Posterior vena cava (tissue), 2 donors: ENCODE data around the gene BNC2. TPM values are rescaled to one million over a fixed set of nuclear protein-coding genes. Genes with fewer than 3 reads are reported as not detected.
"Not testable (repeated sequence)": the region's sequence is repeated elsewhere in the genome, so short reads cannot be mapped to it uniquely, and the experiment has no call there.

ENCODE experiments used
- DNase-seq: peaks from one replicate; pipeline ENCODE4 v3.0.0-alpha.2; 2020; ENCODE audit warnings: low spot score
- intact Hi-C, 2 donors: fragments of 100-400 bp; cut with DNase I; formaldehyde crosslinking; loops; one replicate each; pipeline versions ENCODE4 v1.14.1 to v1.14.2; 2022 to 2023
- long read RNA-seq, 2 donors: library from polyadenylated mRNA; unstranded; transcript quantifications; one replicate each; pipeline ENCODE4 v2.0.0, GENCODE V29; 2020 to 2021
- total RNA-seq, 2 donors: library from RNA; stranded (reverse); fragmentation: NEBNext Ultra II Directional; extraction: Animal tissue kit (Norgen Biotek cat#: 25700); gene quantifications; one replicate each; pipeline ENCODE4 v1.2.1, GENCODE V29; 2021
- donor health status: DM: yes; HTN: yes; CAD: no.
- donor health status: DM: yes; HTN: yes; CAD: no.

Gene BNC2, protein sequence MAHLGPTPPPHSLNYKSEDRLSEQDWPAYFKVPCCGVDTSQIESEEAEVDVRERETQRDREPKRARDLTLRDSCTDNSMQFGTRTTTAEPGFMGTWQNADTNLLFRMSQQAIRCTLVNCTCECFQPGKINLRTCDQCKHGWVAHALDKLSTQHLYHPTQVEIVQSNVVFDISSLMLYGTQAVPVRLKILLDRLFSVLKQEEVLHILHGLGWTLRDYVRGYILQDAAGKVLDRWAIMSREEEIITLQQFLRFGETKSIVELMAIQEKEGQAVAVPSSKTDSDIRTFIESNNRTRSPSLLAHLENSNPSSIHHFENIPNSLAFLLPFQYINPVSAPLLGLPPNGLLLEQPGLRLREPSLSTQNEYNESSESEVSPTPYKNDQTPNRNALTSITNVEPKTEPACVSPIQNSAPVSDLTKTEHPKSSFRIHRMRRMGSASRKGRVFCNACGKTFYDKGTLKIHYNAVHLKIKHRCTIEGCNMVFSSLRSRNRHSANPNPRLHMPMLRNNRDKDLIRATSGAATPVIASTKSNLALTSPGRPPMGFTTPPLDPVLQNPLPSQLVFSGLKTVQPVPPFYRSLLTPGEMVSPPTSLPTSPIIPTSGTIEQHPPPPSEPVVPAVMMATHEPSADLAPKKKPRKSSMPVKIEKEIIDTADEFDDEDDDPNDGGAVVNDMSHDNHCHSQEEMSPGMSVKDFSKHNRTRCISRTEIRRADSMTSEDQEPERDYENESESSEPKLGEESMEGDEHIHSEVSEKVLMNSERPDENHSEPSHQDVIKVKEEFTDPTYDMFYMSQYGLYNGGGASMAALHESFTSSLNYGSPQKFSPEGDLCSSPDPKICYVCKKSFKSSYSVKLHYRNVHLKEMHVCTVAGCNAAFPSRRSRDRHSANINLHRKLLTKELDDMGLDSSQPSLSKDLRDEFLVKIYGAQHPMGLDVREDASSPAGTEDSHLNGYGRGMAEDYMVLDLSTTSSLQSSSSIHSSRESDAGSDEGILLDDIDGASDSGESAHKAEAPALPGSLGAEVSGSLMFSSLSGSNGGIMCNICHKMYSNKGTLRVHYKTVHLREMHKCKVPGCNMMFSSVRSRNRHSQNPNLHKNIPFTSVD
- total RNA-seq = 10 to 100 TPM; 61.2 to 76.0 TPM
- long read RNA-seq, donor 1, partial matches to known transcripts = 3 of 22 reads
- long read RNA-seq, donor 1, other reads (novel, unspliced or antisense) = 18 of 22 reads
- long read RNA-seq, donor 2, partial matches to known transcripts = 5 of 23 reads
- long read RNA-seq, donor 2, other reads (novel, unspliced or antisense) = 18 of 23 reads

DNA sequence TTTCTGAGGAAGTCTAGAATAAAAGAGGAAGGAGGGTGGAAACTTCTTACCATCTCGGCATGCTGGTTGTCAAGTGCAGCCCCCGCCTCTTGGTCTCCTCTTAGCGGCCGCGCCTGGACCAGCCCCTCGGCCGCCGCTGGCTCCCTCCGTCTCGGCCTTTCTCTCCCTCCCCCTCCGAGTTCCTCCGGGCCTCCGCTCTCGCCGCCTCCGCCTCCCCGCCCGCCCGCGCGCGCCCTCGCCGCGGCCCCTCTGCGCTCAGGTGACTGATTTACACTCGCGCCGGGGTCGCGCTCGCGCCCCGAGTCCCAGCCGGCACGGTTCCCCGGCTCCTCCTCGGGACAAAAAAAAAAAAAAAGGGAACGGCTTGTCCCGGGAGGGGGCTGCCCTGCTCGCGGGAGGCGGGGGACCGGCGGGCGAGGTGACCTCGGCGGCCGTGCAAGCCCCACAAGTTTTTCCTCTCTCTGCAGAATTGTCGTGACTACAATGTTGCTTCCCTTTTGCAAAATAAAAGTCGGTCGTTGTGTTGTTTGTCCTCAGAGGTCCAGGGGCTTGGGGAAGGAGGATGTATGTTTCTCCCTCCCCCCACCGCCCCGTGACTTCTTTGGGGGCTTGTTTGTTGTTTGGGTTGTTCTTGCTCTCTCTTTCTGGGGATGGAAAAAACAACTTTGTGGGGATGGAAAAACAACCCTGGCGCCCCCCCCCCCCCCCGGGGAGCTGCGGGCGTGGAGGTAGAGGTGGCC is at the start of gene BNC2:
BNC2 (minus strand) TSS at position 75 of the 740 bp plus-strand sequence; CDS start at position 53, 22 bp downstream.
- peak; percentile 87 for DNase-seq
- intact Hi-C loops = loop anchor here in 1 of 2 donors (10.0 kb wide), 1 partner anchor 146 kb away; no protein-coding TSS in a partner anchor

DNA sequence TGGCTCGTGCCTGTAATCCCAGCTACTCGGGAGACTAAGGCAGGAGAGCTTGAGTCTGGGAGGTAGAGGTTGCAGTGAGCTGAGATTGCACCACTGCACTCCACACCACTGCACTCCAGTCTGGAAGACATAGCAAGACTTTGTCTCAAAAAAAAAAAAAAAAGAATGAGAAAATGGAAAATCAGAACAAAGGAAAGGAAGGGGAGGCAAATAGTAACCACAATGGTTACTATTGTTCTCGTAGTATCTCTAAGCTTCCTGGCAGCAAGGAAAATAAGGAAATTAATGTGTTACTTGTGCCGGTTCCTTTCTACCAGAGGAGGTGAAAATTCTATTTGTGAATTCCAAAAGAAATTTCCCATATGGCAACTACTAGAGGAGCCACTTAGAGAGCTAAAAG is 48.5 kb upstream of the BNC2 start:
- intact Hi-C loops = no loop called here
- no peak for DNase-seq

DNA sequence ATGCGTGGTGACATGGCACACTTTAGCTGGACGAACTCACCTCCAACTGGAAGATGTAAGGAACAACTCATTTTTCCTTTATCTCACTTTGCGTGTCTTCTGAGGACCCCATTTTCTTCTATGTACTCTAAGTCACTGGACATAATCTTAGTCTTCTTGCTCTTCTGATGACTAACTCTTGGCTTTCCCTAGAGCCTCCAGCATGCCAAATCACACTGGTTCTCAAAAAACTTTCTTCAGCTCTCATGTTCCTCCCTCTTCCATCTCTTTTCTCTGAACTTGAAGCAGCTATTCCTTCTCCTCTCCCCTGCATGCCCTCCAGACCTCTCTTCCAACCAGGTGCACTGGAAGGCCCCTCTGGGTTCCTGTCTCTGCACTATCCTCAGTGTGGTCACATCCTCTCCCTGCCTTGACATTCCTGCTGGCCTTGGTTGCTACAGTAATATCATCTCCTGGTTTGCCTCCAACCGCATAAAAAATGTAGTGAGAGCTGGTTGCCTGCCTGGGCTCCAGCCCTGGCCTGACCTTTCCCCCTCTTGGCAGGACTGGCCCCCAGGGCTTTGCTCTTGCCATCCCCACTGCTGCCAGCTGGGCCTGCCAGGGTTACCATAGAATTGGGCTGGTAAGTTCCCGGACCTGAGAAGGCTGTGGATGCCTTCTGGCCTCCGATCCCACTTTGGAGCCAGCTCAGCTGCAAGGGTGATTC is 44.8 kb upstream of the BNC2 start:
- DNase-seq = no peak
- intact Hi-C loops = no loop called here

DNA sequence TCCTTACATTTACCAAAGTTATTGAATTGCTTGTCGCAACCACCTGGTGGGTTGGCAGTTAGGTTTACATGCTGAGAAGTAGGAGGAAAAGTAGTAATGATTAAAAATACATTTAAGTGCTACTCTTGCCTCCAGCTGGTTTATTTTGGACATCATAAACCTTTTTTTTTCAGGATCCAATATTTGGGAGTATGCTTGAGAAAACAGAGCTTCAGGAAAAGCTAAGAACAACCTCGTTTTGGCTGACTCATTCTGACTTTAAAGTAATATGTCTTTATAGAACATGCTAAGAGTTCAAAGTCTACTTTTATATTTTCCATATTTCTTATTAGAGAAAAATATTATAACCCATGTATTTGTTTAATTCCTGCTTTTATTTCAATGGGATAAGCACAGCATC is 41.7 kb upstream of the BNC2 start:
- no peak for DNase-seq
- intact Hi-C loops = no loop called here

DNA sequence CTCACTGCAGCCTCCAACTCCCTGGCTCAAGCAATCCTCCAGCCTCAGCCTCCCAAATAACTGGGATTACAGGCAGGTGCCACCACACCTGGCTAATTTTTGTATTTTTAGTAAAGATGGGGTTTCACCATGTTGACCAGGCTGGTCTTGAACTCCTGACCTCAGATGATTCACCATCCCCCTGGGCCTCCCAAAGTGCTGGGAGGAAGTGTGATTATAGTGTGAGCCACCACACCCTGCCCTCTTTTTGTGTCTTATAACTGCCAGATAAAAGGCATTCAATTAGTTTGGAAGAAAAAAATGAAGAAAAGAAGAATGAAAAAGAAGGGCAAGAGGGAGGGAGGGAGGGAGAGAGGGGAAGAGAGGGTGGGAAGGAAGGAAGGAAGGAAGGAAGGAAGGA is 37.7 kb upstream of the BNC2 start:
- intact Hi-C loops, DNase-seq: not testable (repeated sequence)

DNA sequence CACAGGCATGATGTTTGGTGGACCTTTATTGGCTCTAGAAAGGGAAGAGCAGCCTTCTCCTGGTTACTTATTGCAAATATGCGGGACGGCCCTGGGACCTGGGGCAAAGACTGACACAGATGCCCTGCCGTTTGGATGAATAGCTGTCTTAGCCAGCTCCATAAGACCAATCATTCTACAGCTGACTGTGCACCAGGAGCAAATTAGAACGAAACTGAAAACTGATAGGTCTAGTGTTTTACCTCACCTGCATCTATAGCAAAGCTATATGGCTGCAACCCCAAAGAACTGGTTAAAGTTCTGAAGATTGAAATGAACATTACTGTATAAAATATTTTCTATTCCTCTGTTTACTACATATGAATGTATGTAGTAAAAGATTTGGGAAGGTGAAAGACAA is 34.2 kb upstream of the BNC2 start:
- DNase-seq = no peak
- intact Hi-C loops = no loop called here

DNA sequence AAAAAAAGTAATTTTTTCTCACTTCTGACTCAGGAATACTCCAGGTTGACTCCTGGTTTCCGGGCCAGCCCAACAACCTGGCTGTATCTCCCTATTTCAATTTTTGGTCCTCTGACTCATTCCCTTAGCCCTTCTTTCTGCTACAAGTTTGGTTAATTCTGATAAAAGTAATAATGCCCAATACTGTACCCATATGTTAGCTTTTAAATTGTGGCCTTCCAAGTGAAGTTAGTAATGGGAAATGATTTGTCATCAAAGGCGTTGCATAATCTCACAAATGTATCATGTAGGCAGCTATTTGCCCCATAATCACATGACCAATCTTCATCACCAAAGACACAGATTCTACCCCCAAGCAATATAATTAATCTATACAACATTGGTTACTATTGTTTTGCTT is 31.1 kb upstream of the BNC2 start:
- DNase-seq = no peak
- intact Hi-C loops = no loop called here

DNA sequence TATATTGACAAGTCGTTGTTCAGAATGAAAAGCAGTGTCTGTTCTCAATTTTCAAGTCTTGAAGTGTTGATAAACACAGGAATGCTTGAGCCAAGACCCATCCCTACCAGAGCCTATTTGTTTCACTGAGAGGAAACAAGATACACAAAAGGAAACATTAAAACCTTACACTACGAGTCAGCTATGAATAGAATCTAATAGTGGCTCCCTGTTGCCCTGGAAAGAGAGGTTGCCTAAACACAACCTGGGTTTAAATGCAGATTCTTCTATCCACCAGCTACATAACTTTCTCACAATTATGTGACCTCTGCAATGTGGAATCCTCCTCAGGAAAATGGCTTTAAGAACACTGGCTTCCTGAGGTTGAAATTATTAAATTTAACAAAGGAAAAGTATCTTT is 29.1 kb upstream of the BNC2 start:
- intact Hi-C loops = no loop called here
- no peak for DNase-seq

DNA sequence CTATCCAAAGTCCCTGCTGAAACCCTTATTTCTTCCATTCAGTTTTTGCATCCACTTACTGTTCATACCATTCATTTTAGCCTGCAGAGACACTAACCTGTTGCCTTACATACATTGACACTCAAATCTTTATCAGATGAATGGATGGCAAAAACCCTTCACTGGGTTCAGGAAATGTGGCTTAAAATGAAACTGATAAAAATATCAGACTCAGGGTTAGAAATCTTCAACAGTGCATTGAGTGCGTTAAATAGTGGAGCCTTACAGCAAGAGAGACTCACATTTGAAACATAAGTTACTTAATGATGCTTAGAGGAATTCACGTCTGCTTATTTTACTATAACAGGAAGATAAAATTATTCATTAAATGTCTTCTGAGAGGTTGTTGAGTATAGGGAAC is 28.0 kb upstream of the BNC2 start:
- no peak for DNase-seq
- intact Hi-C loops = no loop called here

DNA sequence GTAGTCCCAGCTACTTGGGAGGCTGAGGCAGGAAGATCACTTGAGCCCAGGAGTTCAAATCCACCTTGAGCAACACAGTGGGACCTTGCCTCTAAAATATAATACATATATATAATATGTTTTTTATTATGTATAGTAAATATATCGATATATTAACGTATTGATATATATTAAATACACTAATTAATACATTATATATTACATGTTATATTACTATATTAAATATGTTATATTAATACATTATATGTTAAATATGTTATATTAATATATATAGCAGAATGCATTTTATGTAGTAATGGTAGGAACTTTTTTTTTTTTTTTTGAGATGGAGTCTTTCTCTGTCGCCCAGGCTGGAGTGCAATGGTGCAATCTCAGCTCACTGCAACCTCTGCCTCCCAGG is 18.1 kb upstream of the BNC2 start:
- no peak for DNase-seq
- intact Hi-C loops = no loop called here

DNA sequence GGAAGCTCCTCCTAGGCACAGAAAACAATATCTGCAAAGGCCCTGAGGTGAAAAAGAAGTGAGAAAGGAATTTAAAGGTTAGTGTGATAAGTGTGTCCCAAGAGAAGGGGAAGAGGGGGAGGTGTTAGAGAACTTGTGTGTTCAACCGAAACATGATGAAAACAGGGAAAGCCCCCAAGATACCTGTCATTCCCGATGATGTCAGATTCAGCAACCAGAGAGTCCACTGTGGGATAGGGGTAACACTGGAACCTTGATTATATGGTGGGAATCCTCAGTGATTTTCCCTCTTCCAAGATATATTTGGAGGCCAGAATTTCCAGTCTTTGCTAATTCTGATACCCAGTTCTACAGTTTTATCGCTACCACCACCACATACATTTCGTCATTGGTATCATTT is 15.5 kb upstream of the BNC2 start:
- no peak for DNase-seq
- intact Hi-C loops = no loop called here

DNA sequence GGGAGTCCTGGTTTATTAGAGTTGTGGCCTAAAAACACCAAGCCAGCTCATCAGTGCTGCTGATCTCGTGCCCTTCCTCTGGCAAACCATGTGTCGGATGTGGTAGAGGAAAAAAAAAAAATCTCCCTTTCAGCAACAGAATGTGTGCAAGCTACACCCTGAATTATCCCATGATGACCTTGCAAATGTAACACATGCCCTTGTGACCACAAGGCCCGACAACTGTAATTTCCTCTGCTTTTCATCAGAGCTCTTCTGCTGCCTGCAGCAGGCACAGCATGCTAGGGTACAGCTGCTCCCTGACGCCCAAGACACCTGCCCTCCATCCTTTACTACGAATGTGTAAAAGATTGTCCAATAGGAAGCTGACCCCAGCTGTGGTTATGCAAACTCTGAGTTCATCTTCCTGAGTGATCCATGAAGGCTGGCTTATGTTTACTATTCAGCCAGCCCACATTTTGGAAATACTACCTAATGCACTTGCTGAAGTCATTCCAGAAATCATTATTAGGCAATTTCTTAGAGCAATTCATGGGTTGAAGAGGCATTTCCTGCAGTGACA is 14.6 kb upstream of the BNC2 start:
- intact Hi-C loops = no loop called here
- no peak for DNase-seq

DNA sequence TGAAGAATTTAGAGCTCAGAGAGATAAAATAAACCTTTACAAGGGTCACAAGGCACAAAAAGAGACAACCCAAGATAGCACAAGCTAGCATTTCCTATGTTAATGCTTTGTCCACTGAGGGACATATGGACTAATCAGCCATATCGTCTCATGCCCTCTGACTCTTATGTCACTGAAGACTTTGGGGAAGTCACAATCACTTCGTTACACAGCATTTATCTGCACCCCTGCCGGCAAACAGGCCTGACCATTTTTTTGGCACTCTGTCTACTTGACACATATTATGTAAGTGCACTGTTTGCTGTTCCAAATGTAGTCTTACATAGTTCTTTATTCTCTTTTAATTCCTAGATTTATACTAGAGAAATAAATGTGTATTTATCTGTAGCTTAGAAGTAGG is 13.9 kb upstream of the BNC2 start:
- intact Hi-C loops = no loop called here
- DNase-seq = no peak

DNA sequence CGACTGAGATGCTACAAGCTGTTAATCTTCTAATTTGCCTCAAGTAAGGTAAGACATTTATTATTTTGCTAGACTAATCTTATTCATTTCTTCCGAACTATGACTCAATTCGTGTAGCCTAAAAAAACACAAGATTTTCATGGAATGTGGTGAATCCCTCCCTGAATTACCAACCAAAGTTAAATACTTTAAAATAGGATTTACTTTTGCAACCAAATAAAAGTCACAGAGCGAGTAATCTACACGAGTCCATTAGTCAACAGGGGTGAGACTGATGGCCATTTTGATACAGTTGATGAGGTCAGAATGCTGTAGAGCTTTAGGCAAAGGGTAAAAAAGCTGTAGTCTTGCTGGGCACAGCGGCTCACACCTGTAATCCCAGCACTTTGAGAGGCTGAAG is 13.1 kb upstream of the BNC2 start:
- intact Hi-C loops = no loop called here
- DNase-seq = no peak

DNA sequence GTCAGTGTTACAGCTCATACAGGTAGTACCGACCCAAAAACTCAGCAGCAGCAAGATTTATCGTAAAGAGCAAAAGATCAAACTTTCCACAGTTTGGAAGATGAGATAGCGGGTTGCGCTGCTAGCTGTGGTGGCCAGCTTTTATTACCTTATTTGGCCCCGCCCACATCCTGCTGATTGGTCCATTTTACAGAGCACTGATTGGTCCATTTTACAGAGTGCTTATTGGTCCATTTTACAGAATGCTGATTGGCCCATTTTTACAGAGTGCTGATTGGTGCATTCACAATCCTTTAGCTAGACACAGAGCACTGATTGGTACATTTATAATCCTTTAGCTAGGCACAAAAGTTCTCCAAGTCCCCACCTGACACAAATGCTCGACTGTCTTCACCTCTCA is 12.0 kb upstream of the BNC2 start:
- DNase-seq, intact Hi-C loops: not testable (repeated sequence)

DNA sequence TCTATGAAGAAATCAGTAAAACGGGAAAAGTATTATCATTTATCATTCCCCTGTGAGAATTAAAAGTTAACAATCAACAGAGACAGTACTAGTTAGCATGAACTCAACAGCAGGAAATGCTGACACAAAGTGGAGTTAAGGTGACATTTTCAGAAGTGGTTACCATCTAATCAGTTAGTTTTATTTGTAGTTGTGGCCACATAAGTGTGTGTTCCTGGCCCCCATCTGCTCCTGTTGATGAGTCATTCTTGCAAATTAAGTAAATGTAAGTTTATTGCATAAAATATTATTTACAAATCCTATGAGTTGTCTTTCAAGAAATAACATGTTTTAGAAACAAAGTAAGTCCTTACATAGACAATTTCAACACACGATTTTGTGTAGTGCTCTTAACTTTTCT is 8.9 kb upstream of the BNC2 start:
- no peak for DNase-seq
- intact Hi-C loops = loop anchor here in 1 of 2 donors (10.0 kb wide), 1 partner anchor 155 kb away; no protein-coding TSS in a partner anchor

DNA sequence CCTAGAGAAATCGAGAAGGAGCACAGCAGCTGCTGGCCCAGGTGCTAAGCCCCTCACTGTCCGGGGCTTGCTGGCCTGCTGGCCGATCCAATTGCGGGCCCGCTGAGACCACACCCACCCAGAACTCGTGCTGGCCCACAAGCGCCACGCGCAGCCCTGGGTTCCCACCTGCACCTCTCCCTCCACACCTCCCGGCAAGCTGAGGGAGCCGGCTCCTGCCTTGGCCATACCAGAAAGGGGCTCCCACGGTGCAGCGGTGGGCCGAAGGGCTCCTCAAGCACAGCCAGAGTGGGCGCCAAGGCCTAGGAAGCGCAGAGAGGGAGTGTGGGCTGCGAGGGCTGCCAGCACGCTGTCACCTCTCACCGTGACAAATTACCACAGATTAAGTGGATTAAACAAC is 6.8 kb upstream of the BNC2 start:
- DNase-seq = no peak
- intact Hi-C loops = loop anchor here in 1 of 2 donors (10.0 kb wide), 1 partner anchor 152 kb away; no protein-coding TSS in a partner anchor
